IPS-11a (cell line): Measurements from ENCODE around the gene SSTR4.
"Not testable (repeated sequence)": the region's sequence is repeated elsewhere in the genome, so short reads cannot be mapped to it uniquely, and the experiment has no call there.

ENCODE experiments used
- H3K4me3 ChIP-seq: one replicate; pipeline ENCODE4 v1.5.1; 2013; ENCODE audit warnings: low read depth, low read length, control low read depth

The SSTR4 gene

GRCh38 chr20:23034721-23035671 is at the start of gene SSTR4:
SSTR4 (plus strand) TSS chr20:23035312; CDS start chr20:23035484, 172 bp downstream.
- no peak within 1 kb of the TSS for H3K4me3 ChIP-seq

- H3K4me3 ChIP-seq: no peak overlapping the region
These were observed 48.5 kb upstream of the SSTR4 start for GRCh38 chr20:22986601-22987000.

- H3K4me3 ChIP-seq: not testable (repeated sequence)
These were observed 43.7 kb upstream of the SSTR4 start for GRCh38 chr20:22991424-22991823.

- no peak overlapping the region for H3K4me3 ChIP-seq
These were observed 41.3 kb upstream of the SSTR4 start for GRCh38 chr20:22993823-22994222.

- H3K4me3 ChIP-seq: no peak overlapping the region
These were observed 39.2 kb upstream of the SSTR4 start for GRCh38 chr20:22995923-22996322.

- no peak overlapping the region for H3K4me3 ChIP-seq
These were observed 36.6 kb upstream of the SSTR4 start for GRCh38 chr20:22998476-22998875.

- no peak overlapping the region for H3K4me3 ChIP-seq
These were observed 35.4 kb upstream of the SSTR4 start for GRCh38 chr20:22999756-23000155.

GRCh38 chr20:23000232-23000947 is 34.7 kb upstream of the SSTR4 start:
- no peak overlapping the region for H3K4me3 ChIP-seq

GRCh38 chr20:23002276-23002675 is 32.8 kb upstream of the SSTR4 start:
- no peak overlapping the region for H3K4me3 ChIP-seq

- H3K4me3 ChIP-seq: no peak overlapping the region
These were observed 32.0 kb upstream of the SSTR4 start for GRCh38 chr20:23003077-23003635.

GRCh38 chr20:23003881-23004460 is 31.1 kb upstream of the SSTR4 start:
- no peak overlapping the region for H3K4me3 ChIP-seq

- H3K4me3 ChIP-seq: no peak overlapping the region
These were observed 29.3 kb upstream of the SSTR4 start for GRCh38 chr20:23005776-23006175.

- no peak overlapping the region for H3K4me3 ChIP-seq
These were observed 27.6 kb upstream of the SSTR4 start for GRCh38 chr20:23007462-23007861.

- no peak overlapping the region for H3K4me3 ChIP-seq
These were observed 27.0 kb upstream of the SSTR4 start for GRCh38 chr20:23007886-23008655.

GRCh38 chr20:23008667-23009066 is 26.4 kb upstream of the SSTR4 start:
- H3K4me3 ChIP-seq: no peak overlapping the region

GRCh38 chr20:23009636-23010035 is 25.5 kb upstream of the SSTR4 start:
- H3K4me3 ChIP-seq: no peak overlapping the region

- H3K4me3 ChIP-seq: no peak overlapping the region
These were observed 25.0 kb upstream of the SSTR4 start for GRCh38 chr20:23010096-23010495.

- H3K4me3 ChIP-seq: no peak overlapping the region
These were observed 23.9 kb upstream of the SSTR4 start for GRCh38 chr20:23011008-23011721.

- no peak overlapping the region for H3K4me3 ChIP-seq
These were observed 21.7 kb upstream of the SSTR4 start for GRCh38 chr20:23013429-23013828.

GRCh38 chr20:23017516-23017915 is 17.6 kb upstream of the SSTR4 start:
- no peak overlapping the region for H3K4me3 ChIP-seq
